K562 (cell line): ENCODE results near the gene FGF21. TPM values are rescaled to one million over a fixed set of nuclear protein-coding genes. Genes with fewer than 3 reads are reported as not detected.
A peak's percentile ranks its signal among the peaks of the same experiment; 100 is the strongest.

ENCODE experiments used
- ATAC-seq: fragments of 200-7000 bp; cut with Tn5 transposase; 3 replicates; pipeline ENCODE4 v1.9.1; 2020; ENCODE audit warnings: moderate library complexity
- BruUV-seq: library from RNA; stranded (reverse); fragments of 400-500 nt; replicated peaks from 2 replicates; lab custom pipeline; 2021; lab: Mats Ljungman, UMichigan
- CTCF ChIA-PET: fragments of 300-600 bp; formaldehyde crosslinking; extraction: SDS; loops from one replicate; lab custom pipeline; 2021; ENCODE audit warnings: low intra/inter-chr PET ratio; lab: Yijun Ruan, JAX
- POLR2A ChIA-PET: fragments of 300-600, 350-650 bp; sonication (Branson Sonifier 250); formaldehyde crosslinking; extraction: SDS; loops from one replicate; lab custom pipeline; 2021; ENCODE audit warnings: antibody characterized with exemption, inconsistent platforms; lab: Yijun Ruan, JAX
- DNase-seq, 4 experiments: peaks; one replicate each; pipeline versions ENCODE4 v3.0.0 to v3.0.0-alpha.2; 2011 to 2018; ENCODE audit warnings: low spot score in 3 of 4, mixed read lengths in 3 of 4; ENCODE audit errors: extremely low read depth in 1 of 4
- FAIRE-seq: peaks from 2 replicates; lab custom pipeline; 2011; peaks lifted over from hg19 to GRCh38; lab: Jason Lieb, UNC
- H2AFZ ChIP-seq: 2 replicates; pipeline ENCODE4 v1.6.0; 2011; ENCODE audit warnings: low read depth, low read length, control low read depth, inconsistent platforms
- H3K27ac ChIP-seq: fragments of 200-600 bp; 3 replicates; pipeline ENCODE4 v1.8.0; 2011; ENCODE audit warnings: low read depth, mild to moderate bottlenecking, control low read depth, inconsistent platforms, low read length, moderate library complexity, mixed read lengths; ENCODE audit errors: extremely low read depth
- H3K27me3 ChIP-seq, 2 experiments: fragments of 300-600 bp in 1 of 2; 2 replicates in 1 of 2; 3 replicates in 1 of 2; pipeline versions ENCODE4 v1.6.0 to v1.8.0; 2011; ENCODE audit warnings: inconsistent platforms in 2 of 2, low read length in 2 of 2, mild to moderate bottlenecking in 1 of 2, mixed read lengths in 1 of 2, moderate library complexity in 1 of 2; ENCODE audit not compliant: control insufficient read depth in 2 of 2, insufficient read depth in 2 of 2
- H3K36me3 ChIP-seq: fragments of 300-600 bp; 3 replicates; pipeline ENCODE4 v1.8.0; 2011; ENCODE audit warnings: mild to moderate bottlenecking, low read length, inconsistent platforms; ENCODE audit not compliant: control insufficient read depth, insufficient read depth
- H3K4me1 ChIP-seq, 2 experiments: fragments of 200-600 bp in 1 of 2; replicated peaks in 1 of 2; 2 replicates in 1 of 2; 3 replicates in 1 of 2; pipeline versions ENCODE4 v1.5.1 to v1.8.0; 2011; ENCODE audit warnings: inconsistent platforms in 2 of 2, low read length in 2 of 2, mild to moderate bottlenecking in 1 of 2, mixed read lengths in 1 of 2, moderate library complexity in 1 of 2; ENCODE audit not compliant: control insufficient read depth in 2 of 2, insufficient read depth in 2 of 2
- H3K4me2 ChIP-seq: 2 replicates; pipeline ENCODE4 v1.6.1; 2011; ENCODE audit warnings: low read length, control low read depth, inconsistent platforms, mixed read lengths; ENCODE audit not compliant: insufficient read depth
- H3K4me3 ChIP-seq: fragments of 200-600 bp; sonication (generic), shearing (Covaris generic); 2 replicates; pipeline ENCODE4 v1.5.1; 2016; ENCODE audit warnings: control low read depth, inconsistent platforms
- H3K79me2 ChIP-seq: fragments of 200-600 bp; 3 replicates; pipeline ENCODE4 v1.8.0; 2011; ENCODE audit warnings: low read length, inconsistent platforms; ENCODE audit not compliant: control insufficient read depth, insufficient read depth
- H3K9ac ChIP-seq, 2 experiments: 2 replicates each; pipeline versions ENCODE4 v1.6.0 to v1.6.1; 2011; ENCODE audit warnings: low read depth in 2 of 2, low read length in 2 of 2, control low read depth in 1 of 2, inconsistent platforms in 1 of 2, mild to moderate bottlenecking in 1 of 2, mixed read lengths in 1 of 2; ENCODE audit not compliant: insufficient read depth in 1 of 2
- H3K9me1 ChIP-seq: one replicate; pipeline ENCODE4 v1.6.0; 2011; ENCODE audit warnings: inconsistent platforms, mild to moderate bottlenecking, low read length, moderate library complexity; ENCODE audit not compliant: control insufficient read depth, insufficient read depth
- H3K9me3 ChIP-seq: replicated peaks from 2 replicates; pipeline ENCODE4 v1.5.1; 2011; ENCODE audit warnings: low read depth, low read length, inconsistent platforms; ENCODE audit not compliant: control insufficient read depth, insufficient read depth
- H4K20me1 ChIP-seq: replicated peaks from 2 replicates; pipeline ENCODE4 v1.6.1; 2011; ENCODE audit warnings: low read length, inconsistent platforms, mixed read lengths; ENCODE audit not compliant: control insufficient read depth, insufficient read depth
- ARID2 ChIP-seq: fragments of 450-650 bp; IDR thresholded peaks from 2 replicates; pipeline ENCODE4 v1.6.1; 2017; ENCODE audit warnings: antibody characterized with exemption, mild to moderate bottlenecking
- ATF1 ChIP-seq, 2 experiments: fragments of 450-650 bp in 1 of 2; IDR thresholded peaks; 2 replicates each; pipeline ENCODE4 v1.6.1; 2016; ENCODE audit warnings: missing compliant biosample characterization in 1 of 2, missing genetic modification characterization in 1 of 2
- BDP1 ChIP-seq: IDR thresholded peaks from 3 replicates; pipeline ENCODE4 v1.6.1; 2011; ENCODE audit not compliant: insufficient read length, insufficient read depth
- CCAR2 ChIP-seq: fragments of 200-400 bp; formaldehyde crosslinking; IDR thresholded peaks from 2 replicates; pipeline ENCODE4 v1.6.1; 2017; ENCODE audit warnings: mild to moderate bottlenecking, low read depth, low read length
- CREB3 ChIP-seq: fragments of 450-650 bp; conservative IDR thresholded peaks from 2 replicates; pipeline ENCODE4 v1.6.1; 2016; ENCODE audit warnings: missing genetic modification characterization, low read depth, mild to moderate bottlenecking, missing compliant biosample characterization, moderate library complexity
- CREB3L1 ChIP-seq: fragments of 450-650 bp; IDR thresholded peaks from 2 replicates; pipeline ENCODE4 v1.6.1; 2014; ENCODE audit warnings: low read depth, mild to moderate bottlenecking, moderate library complexity, borderline replicate concordance
- CTBP1 ChIP-seq: fragments of 450-650 bp; IDR thresholded peaks from 2 replicates; pipeline ENCODE4 v1.6.1; 2016; ENCODE audit warnings: borderline replicate concordance
- ELF1 ChIP-seq: fragments of 200-800 bp; sonication (Bioruptor generic); IDR thresholded peaks from 2 replicates; pipeline ENCODE4 v1.6.1; 2016; ENCODE audit warnings: missing genetic modification characterization, missing compliant biosample characterization
- ESRRA ChIP-seq: fragments of 450-650 bp; IDR thresholded peaks from 2 replicates; pipeline ENCODE4 v1.6.1; 2014; ENCODE audit warnings: low read depth, mild to moderate bottlenecking, moderate library complexity, borderline replicate concordance
- ETV5 ChIP-seq: sonication (generic); formaldehyde crosslinking; IDR thresholded peaks from 2 replicates; pipeline ENCODE4 v1.4.0; 2020; ENCODE audit warnings: low read depth, mild to moderate bottlenecking, missing genetic modification reagents
- FOXM1 ChIP-seq, 2 experiments: fragments of 450-650 bp in 1 of 2; sonication (generic) in 1 of 2; formaldehyde crosslinking in 1 of 2; IDR thresholded peaks; 2 replicates each; pipeline versions ENCODE4 v1.6.1 to v1.9.0; 2017 to 2022; ENCODE audit warnings: low read depth in 2 of 2, mild to moderate bottlenecking in 2 of 2, missing genetic modification reagents in 1 of 2, moderate library complexity in 1 of 2
- L3MBTL2 ChIP-seq: fragments of 450-650 bp; IDR thresholded peaks from 2 replicates; pipeline ENCODE4 v1.6.1; 2016; ENCODE audit warnings: mild to moderate bottlenecking, moderate library complexity
- MAZ ChIP-seq, 2 experiments: fragments of 450-650 bp in 1 of 2; sonication (generic) in 1 of 2; formaldehyde crosslinking; IDR thresholded peaks in 1 of 2; conservative IDR thresholded peaks in 1 of 2; 2 replicates each; pipeline versions ENCODE4 v1.4.0 to v1.5.0; 2020; ENCODE audit warnings: mild to moderate bottlenecking in 1 of 2, missing genetic modification reagents in 1 of 2
- MEIS2 ChIP-seq: fragments of 450-650 bp; IDR thresholded peaks from 2 replicates; pipeline ENCODE4 v1.6.1; 2014; ENCODE audit warnings: mild to moderate bottlenecking; ENCODE audit not compliant: partially characterized antibody
- SNRNP70 ChIP-seq: fragments of 200-400 bp; formaldehyde crosslinking; optimal IDR thresholded peaks from 2 replicates; pipeline ENCODE3; 2017; ENCODE audit warnings: low read depth, low read length
- SP2 ChIP-seq: IDR thresholded peaks from 2 replicates; pipeline ENCODE4 v1.6.1; 2011; ENCODE audit warnings: mild to moderate bottlenecking, low read depth, low read length, moderate library complexity; ENCODE audit not compliant: poor library complexity, severe bottlenecking; ENCODE audit errors: extremely low read depth
- SUPT5H ChIP-seq: fragments of 450-650 bp; IDR thresholded peaks from 2 replicates; pipeline ENCODE4 v1.6.1; 2016
- TARDBP ChIP-seq: fragments of 450-650 bp; IDR thresholded peaks from 2 replicates; pipeline ENCODE4 v1.6.1; 2016
- ZNF766 ChIP-seq: fragments of 200-800 bp; sonication (Bioruptor generic); conservative IDR thresholded peaks from 2 replicates; pipeline ENCODE4 v1.6.1; 2016; ENCODE audit warnings: missing genetic modification characterization, missing compliant biosample characterization
- WGBS: fragments of 100-300 bp; shearing (Covaris generic); methylation state at CpG from one replicate; pipeline ENCODE4 v1.1.6; 2016; ENCODE audit warnings: low coverage, mixed read lengths; ENCODE audit not compliant: insufficient coverage; ENCODE audit errors: missing lambda C conversion rate; 5-methylcytosine and 5-hydroxymethylcytosine counted together
- in situ Hi-C: fragments of 300-500 bp; cut with MboI; formaldehyde crosslinking; loops from 4 replicates; pipeline ENCODE4 v1.15.0; 2018; ENCODE audit warnings: inconsistent platforms, mixed read lengths
- intact Hi-C: fragments of 100-400 bp; cut with micrococcal nuclease; formaldehyde crosslinking; loops from 2 replicates; pipeline ENCODE4 v1.14.2; 2022
- polyA plus RNA-seq, 8 experiments: library from polyadenylated mRNA; depleted of rRNA in 4 of 8; stranded (reverse) in 5 of 8; unstranded in 3 of 8; fragments of >200 nt; fragmentation: Nextera tagmentation in 2 of 8; fragmentation: Illumina TruSeq in 1 of 8; extraction: Ambion mirVana in 2 of 8; extraction: Trizol in 1 of 8; gene quantifications; 2 replicates each; pipeline versions ENCODE4 v1.2.1 to v1.2.3, GENCODE V29; 2011 to 2014; ENCODE audit warnings: inconsistent platforms in 1 of 8, missing spikeins in 1 of 8
- total RNA-seq, 7 experiments: library from RNA; depleted of rRNA in 6 of 7; stranded (reverse); fragments of >200 nt in 6 of 7; fragmentation: Illumina TruSeq in 2 of 7; extraction: Trizol in 2 of 7; gene quantifications; 2 replicates each; pipeline versions ENCODE4 v1.2.1 to v1.2.3, GENCODE V29; 2011 to 2021; ENCODE audit warnings: low replicate concordance in 1 of 7

FGF21 gene
- total and polyA plus RNA-seq, 9 of the 15 experiments (the other 6 are each of a cell fraction or from before 2014, with no cell fraction given): 0.04 to 0.77 (median 0.09) TPM; not detected in 6

- peaks cover 27% of the 10 kb centered on the region for H3K79me2 ChIP-seq
- intact Hi-C loops: no loop called here
- peak within 1 kb of the TSS; percentile 60 to 82 for H3K9ac ChIP-seq
- H3K9me1 ChIP-seq: no peaks in the 10 kb centered on the region
- CTCF ChIA-PET: no interaction called here
- peaks cover 30 to 45% of the 10 kb centered on the region in 2 experiments for H3K4me1 ChIP-seq
- peak within 1 kb of the TSS; percentile 94 for H2AFZ ChIP-seq
- H3K4me2 ChIP-seq: peak within 1 kb of the TSS; percentile 93
- ATAC-seq (peak; percentile 89), FAIRE-seq (peak; percentile 92), DNase-seq (peak; percentile 75 to 94 (median 82))
- H4K20me1 ChIP-seq: no peaks in the 10 kb centered on the region
- H3K27me3 ChIP-seq: no peaks in the 10 kb centered on the region
- BruUV-seq: no TSS peak
- H3K27ac ChIP-seq: peak within 1 kb of the TSS; percentile 76
- H3K36me3 ChIP-seq: peaks cover 22% of the 10 kb centered on the region; the same call in 1 of the 3 replicates
- 22% methylated on average over 29 of the region's 31 CpGs for WGBS
- in situ Hi-C loops: no loop called here
- POLR2A ChIA-PET: interaction anchor here (0.6 to 1.7 kb wide), 14 partner anchors 8 to 495 kb away, joined by 3 to 10 read pairs (median 4); partner anchors contain the start of genes FGF21, RPL18 and SPHK2
- peak within 1 kb of the TSS; percentile 51 for H3K4me3 ChIP-seq
- H3K9me3 ChIP-seq: no peaks in the 10 kb centered on the region
- TF ChIP-seq CTBP1 (peak; percentile 27; the same call in 1 of the 2 replicates), CREB3 (tag) (0 out of 2 replicates have a peak, but pooled peaks have one; percentile 47), CCAR2 (no peak), TARDBP (no peak), CREB3L1 (peak; percentile 89), L3MBTL2 (peak; percentile 72), SP2 (peak; percentile 3), ESRRA (peak; percentile 43; the same call in 1 of the 2 replicates), MEIS2 (no peak), SUPT5H (0 out of 2 replicates have a peak, but pooled peaks have one; percentile 35), ARID2 (no peak), MAZ (CRISPR knock-in tag; conservative IDR thresholded peaks at IDR 0.05 in 1 of 2, IDR thresholded peaks at IDR 0.05 in 1 of 2) (peak in 1 of 2 experiments; percentile 39; a peak in 2 of 4 replicates), ELF1 (tag) (no peak), FOXM1 (IDR thresholded peaks at IDR 0.05; ENCODE audit: low read depth) (peak; percentile 57; the same call in 1 of the 2 replicates), FOXM1 (CRISPR knock-in tag; IDR thresholded peaks at IDR 0.05; ENCODE audit: low read depth) (no peak), ATF1 (CRISPR knock-in tag; IDR thresholded peaks at IDR 0.05) (peak; percentile 69), ATF1 (tag; IDR thresholded peaks at IDR 0.05) (peak; percentile 97), ETV5 (no peak), BDP1 (no peak), SNRNP70 (no peak), ZNF766 (CRISPR knock-in tag) (peak; percentile 95)
Observed at GRCh38 chr19:48746738-48747575, 8.4 kb upstream of the FGF21 start, which contains the start of gene IZUMO1. TSS of gene IZUMO1 (minus strand) at chr19:48746909. CDS start at chr19:48745859, 1,050 bp downstream.
